Measurements from ENCODE around the gene C5orf63. TPM values are rescaled to one million over a fixed set of nuclear protein-coding genes. Genes with fewer than 3 reads are reported as not detected.
"Not testable (repeated sequence)": the region's sequence is repeated elsewhere in the genome, so short reads cannot be mapped to it uniquely, and the experiment has no call there.

Gene C5orf63
- polyA plus RNA-seq, 6 donors from 2014 or later: 7.7 to 17.5 (median 9.8) TPM

DNA sequence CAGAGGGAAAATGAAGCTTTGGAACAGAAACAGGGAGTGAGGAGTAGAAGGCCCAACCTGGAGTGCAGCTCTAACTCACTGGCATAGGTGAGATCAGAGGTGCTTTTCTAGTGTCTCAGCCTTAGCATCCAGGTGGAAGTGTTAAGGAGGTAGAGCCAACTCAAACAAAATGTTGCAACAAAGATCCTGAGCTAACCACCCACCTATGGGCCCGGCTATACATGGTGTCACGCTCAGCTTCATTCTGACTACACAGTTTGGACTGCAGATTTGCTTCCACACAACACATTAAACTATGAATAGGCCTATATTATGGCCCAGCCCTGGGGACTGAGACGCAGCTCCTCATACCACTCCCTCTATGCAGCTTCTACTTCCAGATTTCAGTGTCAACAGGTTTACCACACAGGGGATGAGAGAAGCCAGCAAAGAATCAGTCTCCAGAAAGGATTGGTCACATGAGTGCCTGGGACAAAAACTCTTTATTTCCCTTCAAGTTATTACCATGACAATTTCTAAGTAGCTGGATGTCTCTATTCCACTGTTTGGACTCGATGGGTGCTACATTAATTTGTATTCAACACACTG, 9.0 kb downstream of the C5orf63 start:
- Mint-ChIP-seq H3K27me3 (no peaks in the 10 kb centered on the region), H3K27ac (no peak overlapping the region), H3K36me3 (peaks cover 0 to 12% of the 10 kb centered on the region in 2 donors), H3K9me3 (no peaks in the 10 kb centered on the region), H3K4me3 (no peak overlapping the region), H3K4me1 (peaks cover 2 to 15% (median 6%) of the 10 kb centered on the region in 3 donors)
- no peak for ATAC-seq (ENCODE audit: low read depth in 2 of 2)
- DNase-seq: no peak

DNA sequence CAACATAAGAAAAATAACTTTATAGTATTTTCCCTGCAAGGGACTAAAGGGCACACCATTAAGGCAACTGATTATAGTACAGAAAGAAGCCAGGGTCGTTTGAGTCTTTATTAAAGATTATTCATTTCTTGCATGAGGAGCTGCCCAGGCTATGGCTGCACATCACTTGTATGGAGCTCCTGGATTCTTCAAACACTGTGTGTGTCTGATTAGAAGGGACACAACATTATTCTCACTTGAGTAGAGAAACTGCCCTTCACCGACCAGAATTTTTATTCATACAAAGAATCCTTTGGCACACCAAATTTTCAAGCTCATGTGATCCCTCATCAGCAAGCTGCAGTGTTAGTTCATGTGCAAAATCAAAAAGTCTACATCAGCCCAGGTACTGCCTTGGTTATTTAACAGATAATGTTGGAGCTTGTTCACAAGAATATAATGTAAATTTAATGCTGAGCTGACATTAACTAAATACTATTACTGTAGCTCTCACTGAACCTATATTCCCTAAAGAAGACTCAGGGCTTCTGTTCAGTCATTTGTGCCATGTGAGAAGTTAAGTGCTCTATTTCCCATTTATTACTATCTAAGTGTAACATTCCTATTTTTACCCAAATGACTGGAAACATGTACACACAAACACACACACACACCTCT, 9.9 kb downstream of the C5orf63 start:
- Mint-ChIP-seq H3K4me1 (peaks cover 2 to 15% (median 6%) of the 10 kb centered on the region in 3 donors), H3K36me3 (peaks cover 7% of the 10 kb centered on the region in 2 donors), H3K27me3 (no peaks in the 10 kb centered on the region), H3K9me3 (no peaks in the 10 kb centered on the region), H3K27ac (no peak overlapping the region), H3K4me3 (no peak overlapping the region)
- no peak for ATAC-seq (ENCODE audit: low read depth in 2 of 2)
- no peak for DNase-seq

DNA sequence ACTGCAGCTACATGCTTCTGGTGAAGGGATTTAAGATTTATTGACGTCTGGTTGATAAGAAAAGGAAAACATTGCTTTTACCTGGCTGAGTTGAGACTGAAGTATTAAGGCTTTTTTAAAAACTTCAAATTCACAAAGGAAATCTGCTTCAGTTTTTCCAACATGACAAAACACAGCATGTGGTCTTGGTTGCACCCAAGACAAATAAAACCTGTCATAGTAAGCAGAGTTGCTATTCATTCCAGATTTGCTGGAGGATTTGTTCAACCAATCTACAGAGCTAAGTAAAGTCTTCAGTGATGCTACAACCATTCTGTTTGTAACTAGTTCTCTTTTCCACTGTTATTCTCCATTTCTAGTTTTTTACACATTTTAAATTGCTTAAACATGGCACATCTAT, 11.3 kb downstream of the C5orf63 start:
- Mint-ChIP-seq H3K4me1 (peaks cover 2 to 15% (median 6%) of the 10 kb centered on the region in 3 donors), H3K4me3 (no peak overlapping the region), H3K36me3 (peaks cover 7 to 13% of the 10 kb centered on the region in 2 donors), H3K27me3 (no peaks in the 10 kb centered on the region), H3K27ac (no peak overlapping the region), H3K9me3 (no peaks in the 10 kb centered on the region)
- ATAC-seq (ENCODE audit: low read depth in 2 of 2) (no peak), DNase-seq (no peak)

DNA sequence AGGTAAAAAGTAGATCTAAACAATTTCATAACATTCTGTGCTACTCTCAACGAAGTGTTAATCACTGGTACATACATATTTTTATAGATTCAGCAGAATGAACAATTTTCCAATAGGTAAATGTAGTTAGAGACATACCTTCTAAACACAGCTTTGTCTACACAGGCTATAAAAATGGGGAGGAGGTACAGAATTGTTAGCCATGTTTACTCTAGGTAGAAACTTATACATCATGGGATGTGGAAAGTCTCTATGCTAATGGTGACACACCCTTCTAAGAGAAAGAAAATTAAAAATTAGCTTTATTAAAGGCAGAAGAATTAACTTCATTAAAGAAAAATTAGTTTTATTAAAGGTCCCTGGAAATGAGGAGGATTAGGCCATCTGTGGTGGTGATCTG, 11.8 kb downstream of the C5orf63 start:
- DNase-seq (no peak), ATAC-seq (ENCODE audit: low read depth in 2 of 2) (no peak)
- H3K27me3 Mint-ChIP-seq: no peaks in the 10 kb centered on the region
- H3K27ac Mint-ChIP-seq: no peak overlapping the region
- no peak overlapping the region for H3K4me3 Mint-ChIP-seq
- H3K4me1 Mint-ChIP-seq: peaks cover 2 to 15% (median 6%) of the 10 kb centered on the region in 3 donors
- peaks cover 8 to 16% of the 10 kb centered on the region in 2 donors for H3K36me3 Mint-ChIP-seq
- H3K9me3 Mint-ChIP-seq: peaks cover 0 to 1% (median 0%) of the 10 kb centered on the region in 7 donors

DNA sequence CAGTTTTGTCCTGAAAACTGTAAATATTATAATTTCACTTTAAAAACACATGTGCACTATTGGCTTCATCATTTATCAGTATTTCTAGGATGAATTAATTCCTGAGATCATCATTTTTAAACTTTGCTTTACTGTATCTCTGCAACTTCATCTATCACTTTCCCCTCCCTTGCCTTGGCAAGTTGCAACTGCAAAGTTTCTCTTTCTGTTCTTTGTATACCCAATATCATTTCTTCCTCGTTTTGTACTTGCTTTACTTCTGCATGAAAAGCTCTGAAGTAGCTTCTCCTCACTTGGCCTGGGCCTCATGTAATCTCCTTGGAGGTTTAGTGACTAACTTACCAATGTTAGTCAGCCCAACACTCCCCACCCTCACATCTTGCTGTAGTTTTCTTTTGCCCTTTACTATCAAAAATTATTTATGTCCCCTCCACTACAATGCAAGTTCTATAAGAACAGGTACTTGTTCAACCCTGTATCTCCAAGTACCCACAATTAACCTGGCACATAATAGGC, 12.8 kb downstream of the C5orf63 start:
- no peak for ATAC-seq (ENCODE audit: low read depth in 2 of 2)
- H3K27ac Mint-ChIP-seq: peak overlapping the region in 3 of 6 donors; percentile 8 to 61 (median 23)
- H3K9me3 Mint-ChIP-seq: peaks cover 0 to 8% (median 2%) of the 10 kb centered on the region in 7 donors
- H3K36me3 Mint-ChIP-seq: peaks cover 17 to 24% of the 10 kb centered on the region in 2 donors
- H3K27me3 Mint-ChIP-seq: no peaks in the 10 kb centered on the region
- no peak overlapping the region for H3K4me3 Mint-ChIP-seq
- peaks cover 2 to 15% (median 9%) of the 10 kb centered on the region in 3 donors for H3K4me1 Mint-ChIP-seq
- no peak for DNase-seq

DNA sequence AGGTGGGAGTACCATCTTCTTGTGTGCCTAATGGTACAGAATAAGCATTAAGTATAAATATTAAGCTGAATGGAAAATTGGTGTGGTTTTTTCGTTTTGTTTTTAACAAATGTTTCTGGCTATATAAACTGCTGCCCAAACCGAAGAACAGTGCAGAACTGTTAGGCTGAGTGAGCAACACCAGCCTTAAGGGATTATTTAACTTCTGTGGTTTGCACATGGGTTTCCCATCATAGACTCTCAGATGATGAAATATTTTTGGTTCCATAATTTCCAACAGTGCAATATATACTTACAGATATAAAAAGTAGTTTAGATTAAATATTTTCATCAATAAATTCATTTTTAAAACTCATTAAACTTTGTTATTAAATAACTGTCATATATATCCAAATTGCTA, 16.4 kb downstream of the C5orf63 start:
- Mint-ChIP-seq H3K9me3 (peaks cover 0 to 10% (median 2%) of the 10 kb centered on the region in 7 donors), H3K36me3 (peaks cover 21 to 24% of the 10 kb centered on the region in 2 donors), H3K27me3 (no peaks in the 10 kb centered on the region), H3K4me1 (peaks cover 2 to 15% (median 9%) of the 10 kb centered on the region in 3 donors), H3K27ac (no peak overlapping the region), H3K4me3 (no peak overlapping the region)
- ATAC-seq (ENCODE audit: low read depth in 2 of 2): no peak
- no peak for DNase-seq

DNA sequence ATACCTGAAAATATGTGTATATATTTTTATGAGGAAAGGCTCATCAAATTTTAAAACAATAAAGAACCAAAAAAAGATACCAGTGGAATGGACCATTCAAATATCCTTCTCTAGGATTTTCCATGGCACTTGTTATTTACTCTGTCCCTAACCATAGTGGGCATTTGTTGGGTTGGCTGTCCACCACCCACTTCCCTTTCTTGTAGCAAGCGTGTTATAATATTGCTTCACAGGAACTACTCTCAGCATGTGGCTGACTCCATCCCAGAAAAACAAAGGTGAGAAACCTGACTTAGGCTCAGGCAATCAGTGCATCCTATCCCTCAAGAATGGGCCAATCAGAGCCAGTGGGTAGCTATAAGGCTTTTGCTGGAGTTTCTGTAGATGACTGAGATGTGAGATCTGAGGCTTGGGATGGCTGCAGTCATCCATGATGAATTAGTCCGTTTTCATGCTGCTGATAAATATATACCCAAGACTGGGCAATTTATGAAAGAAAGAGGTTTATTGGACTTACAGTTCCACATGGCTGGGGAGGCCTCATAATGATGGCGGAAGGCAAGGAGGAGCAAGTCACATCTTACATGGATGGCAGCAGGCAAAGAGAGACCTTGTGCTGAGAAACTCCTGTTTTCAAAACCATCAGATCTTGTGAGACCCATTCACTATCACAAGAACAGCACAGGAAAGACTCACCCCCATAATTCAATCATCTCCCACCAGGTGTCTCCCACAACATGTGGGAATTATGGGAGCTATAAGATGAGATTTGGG, 17.2 kb downstream of the C5orf63 start:
- no peak for ATAC-seq (ENCODE audit: low read depth in 2 of 2)
- DNase-seq: no peak
- H3K27me3 Mint-ChIP-seq: no peaks in the 10 kb centered on the region
- H3K27ac Mint-ChIP-seq: no peak overlapping the region
- H3K4me3 Mint-ChIP-seq: no peak overlapping the region
- peaks cover 23 to 24% of the 10 kb centered on the region in 2 donors for H3K36me3 Mint-ChIP-seq
- H3K4me1 Mint-ChIP-seq: peaks cover 2 to 9% (median 9%) of the 10 kb centered on the region in 3 donors
- H3K9me3 Mint-ChIP-seq: peaks cover 0 to 10% (median 2%) of the 10 kb centered on the region in 7 donors

- not testable (repeated sequence) for H3K27ac Mint-ChIP-seq; H3K4me3 Mint-ChIP-seq; H3K27me3 Mint-ChIP-seq; ATAC-seq (ENCODE audit: low read depth in 2 of 2); H3K9me3 Mint-ChIP-seq; DNase-seq; H3K4me1 Mint-ChIP-seq
- H3K36me3 Mint-ChIP-seq: peaks cover 19 to 20% of the 10 kb centered on the region in 2 donors
Observed at GRCh38 chr5:127053551-127053950, 19.8 kb downstream of the C5orf63 start.

DNA sequence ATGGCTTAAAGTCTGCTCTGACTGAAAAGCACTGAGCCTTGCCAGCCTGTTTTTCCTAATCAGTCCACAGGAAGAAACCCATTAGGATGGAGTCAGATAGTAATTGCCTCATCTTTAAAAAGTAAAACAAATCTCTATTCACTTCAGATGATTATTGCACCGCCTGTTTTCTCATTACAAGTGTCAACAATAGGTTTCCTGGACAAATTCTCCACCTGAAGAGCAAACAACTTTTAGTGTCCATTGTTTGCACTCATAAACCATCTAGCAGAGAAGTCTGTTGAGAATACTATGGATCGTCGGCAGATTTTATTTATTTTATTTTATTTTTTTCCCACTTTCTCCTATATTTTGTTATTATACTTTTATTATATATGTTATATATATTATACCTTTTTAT, 20.3 kb downstream of the C5orf63 start:
- Mint-ChIP-seq H3K4me1 (peaks cover 0 to 3% (median 0%) of the 10 kb centered on the region in 3 donors), H3K9me3 (peaks cover 0 to 10% (median 2%) of the 10 kb centered on the region in 7 donors), H3K4me3 (no peak overlapping the region), H3K27ac (no peak overlapping the region), H3K27me3 (no peaks in the 10 kb centered on the region), H3K36me3 (peaks cover 16 to 17% of the 10 kb centered on the region in 2 donors)
- no peak for DNase-seq
- no peak for ATAC-seq (ENCODE audit: low read depth in 2 of 2)

DNA sequence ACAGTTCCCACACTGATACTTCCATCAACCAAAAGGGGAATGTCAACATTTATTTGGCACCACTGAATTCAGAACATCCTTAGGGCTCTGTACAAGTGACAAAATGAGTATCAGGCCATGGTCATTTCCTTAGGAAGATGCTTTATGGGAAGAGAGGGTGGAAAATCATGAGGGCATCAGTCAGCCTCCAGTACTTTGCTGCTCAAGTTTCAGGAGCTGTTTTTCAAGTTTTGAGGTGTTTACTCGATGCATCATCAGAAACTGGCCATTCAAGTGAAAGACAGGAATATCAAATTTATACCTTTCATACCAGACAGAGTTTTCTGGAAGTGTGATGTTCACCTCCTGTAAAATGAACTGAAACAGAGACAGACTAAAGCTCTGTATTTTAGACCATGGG, 21.7 kb downstream of the C5orf63 start:
- DNase-seq: no peak
- ATAC-seq (ENCODE audit: low read depth in 2 of 2): no peak
- peaks cover 0 to 9% (median 2%) of the 10 kb centered on the region in 7 donors for H3K9me3 Mint-ChIP-seq
- no peak overlapping the region for H3K27ac Mint-ChIP-seq
- H3K4me3 Mint-ChIP-seq: no peak overlapping the region
- peaks cover 8 to 16% of the 10 kb centered on the region in 2 donors for H3K36me3 Mint-ChIP-seq
- H3K27me3 Mint-ChIP-seq: no peaks in the 10 kb centered on the region
- peaks cover 0 to 3% (median 0%) of the 10 kb centered on the region in 3 donors for H3K4me1 Mint-ChIP-seq

GRCh38 chr5:127046343-127047072, 26.8 kb downstream of the C5orf63 start:
- Mint-ChIP-seq H3K27me3 (no peaks in the 10 kb centered on the region), H3K9me3 (no peaks in the 10 kb centered on the region), H3K4me3 (no peak overlapping the region), H3K4me1 (peaks cover 0 to 7% (median 5%) of the 10 kb centered on the region in 3 donors), H3K36me3 (no peaks in the 10 kb centered on the region), H3K27ac (no peak overlapping the region)
- DNase-seq (no peak), ATAC-seq (ENCODE audit: low read depth in 2 of 2) (no peak)

GRCh38 chr5:127042593-127042992, 30.7 kb downstream of the C5orf63 start:
- ATAC-seq (ENCODE audit: low read depth in 2 of 2): no peak
- peak; percentile 13 for DNase-seq
- H3K4me1 Mint-ChIP-seq: peaks cover 4 to 14% (median 5%) of the 10 kb centered on the region in 3 donors
- no peaks in the 10 kb centered on the region for H3K9me3 Mint-ChIP-seq
- H3K4me3 Mint-ChIP-seq: no peak overlapping the region
- H3K27ac Mint-ChIP-seq: no peak overlapping the region
- H3K27me3 Mint-ChIP-seq: no peaks in the 10 kb centered on the region
- H3K36me3 Mint-ChIP-seq: peaks cover 0 to under 1% of the 10 kb centered on the region in 2 donors

- Mint-ChIP-seq H3K4me3 (no peak overlapping the region), H3K4me1 (peaks cover 4 to 14% (median 5%) of the 10 kb centered on the region in 3 donors), H3K27ac (peak overlapping the region in 1 of 6 donors; percentile 34), H3K27me3 (no peaks in the 10 kb centered on the region), H3K36me3 (peaks cover 0 to 5% of the 10 kb centered on the region in 2 donors), H3K9me3 (no peaks in the 10 kb centered on the region)
- ATAC-seq (ENCODE audit: low read depth in 2 of 2): no peak
- DNase-seq: no peak
Observed at GRCh38 chr5:127041571-127041970, 31.7 kb downstream of the C5orf63 start.
